OCI-LY1 (cell line): ENCODE results near the gene H6PD.
A peak's percentile ranks its signal among the peaks of the same experiment; 100 is the strongest.

ENCODE experiments used
- H2AFZ ChIP-seq: fragments of 200-600 bp; sonication (generic), shearing (Covaris generic); 2 replicates; pipeline ENCODE4 v1.6.0; 2014; ENCODE audit warnings: antibody characterized with exemption, mild to moderate bottlenecking, low read length
- H3F3A ChIP-seq: fragments of 200-600 bp; sonication (generic), shearing (Covaris generic); 2 replicates; pipeline ENCODE4 v1.6.0; 2014; ENCODE audit warnings: mild to moderate bottlenecking, antibody characterized with exemption, low read length, moderate library complexity; ENCODE audit not compliant: insufficient read depth
- H3K27ac ChIP-seq: fragments of 200-600 bp; sonication (generic); 2 replicates; pipeline ENCODE4 v1.5.1; 2014; ENCODE audit warnings: low read length, mixed run types, mild to moderate bottlenecking, low read depth; ENCODE audit not compliant: poor library complexity, severe bottlenecking
- H3K27me3 ChIP-seq: fragments of 200-600 bp; sonication (generic); 2 replicates; pipeline ENCODE4 v1.6.0; 2014; ENCODE audit warnings: antibody characterized with exemption, mild to moderate bottlenecking, low read length, moderate library complexity; ENCODE audit not compliant: insufficient read depth
- H3K36me3 ChIP-seq: fragments of 200-600 bp; sonication (generic); 2 replicates; pipeline ENCODE4 v1.6.1; 2014; ENCODE audit warnings: mild to moderate bottlenecking, antibody characterized with exemption, low read length, moderate library complexity, mixed read lengths; ENCODE audit not compliant: insufficient read depth
- H3K4me1 ChIP-seq: fragments of 200-600 bp; sonication (generic); 2 replicates; pipeline ENCODE4 v1.5.1; 2014; ENCODE audit warnings: mild to moderate bottlenecking, low read length, moderate library complexity; ENCODE audit not compliant: insufficient read depth, severe bottlenecking
- H3K4me2 ChIP-seq: fragments of 200-600 bp; sonication (generic), shearing (Covaris generic); 2 replicates; pipeline ENCODE4 v1.6.1; 2014; ENCODE audit warnings: low read length
- H3K4me3 ChIP-seq: fragments of 200-600 bp; sonication (generic); 2 replicates; pipeline ENCODE4 v1.5.1; 2014; ENCODE audit warnings: low read length, low read depth, mild to moderate bottlenecking, mixed read lengths; ENCODE audit not compliant: poor library complexity, severe bottlenecking
- H3K79me2 ChIP-seq: fragments of 200-600 bp; shearing (Covaris generic); 2 replicates; pipeline ENCODE4 v1.6.1; 2016; ENCODE audit warnings: mixed run types, low read length, mixed read lengths; ENCODE audit not compliant: insufficient read depth
- H3K9ac ChIP-seq: fragments of 200-600 bp; sonication (generic), shearing (Covaris generic); 2 replicates; pipeline ENCODE4 v1.6.1; 2014; ENCODE audit warnings: mild to moderate bottlenecking, low read length, mixed read lengths
- H3K9me2 ChIP-seq: fragments of 200-600 bp; sonication (generic), shearing (Covaris generic); 2 replicates; pipeline ENCODE4 v1.6.1; 2014; ENCODE audit warnings: low read depth, mild to moderate bottlenecking, low read length, mixed read lengths
- H3K9me3 ChIP-seq: fragments of 200-600 bp; shearing (Covaris generic); 2 replicates; pipeline ENCODE4 v1.6.1; 2014; ENCODE audit warnings: low read length, mixed read lengths
- H4K20me1 ChIP-seq: fragments of 200-600 bp; sonication (generic), shearing (Covaris generic); 2 replicates; pipeline ENCODE4 v1.6.0; 2016; ENCODE audit warnings: mild to moderate bottlenecking, low read length; ENCODE audit not compliant: insufficient read depth
- EZH2 ChIP-seq: fragments of 200-600 bp; sonication (generic), shearing (Covaris generic); IDR thresholded peaks from 2 replicates; pipeline ENCODE4 v1.8.0; 2017; ENCODE audit warnings: borderline replicate concordance, mixed run types, mild to moderate bottlenecking, antibody characterized with exemption, low read length, moderate library complexity, mixed read lengths
- TF ChIP-seq, protein P1 (sequence below): fragments of 200-600 bp; sonication (generic), shearing (Covaris generic); IDR thresholded peaks from 2 replicates; pipeline ENCODE4 v1.5.1; 2017; ENCODE audit warnings: mild to moderate bottlenecking, antibody characterized with exemption, low read length, moderate library complexity, mixed read lengths

The H6PD gene

DNA sequence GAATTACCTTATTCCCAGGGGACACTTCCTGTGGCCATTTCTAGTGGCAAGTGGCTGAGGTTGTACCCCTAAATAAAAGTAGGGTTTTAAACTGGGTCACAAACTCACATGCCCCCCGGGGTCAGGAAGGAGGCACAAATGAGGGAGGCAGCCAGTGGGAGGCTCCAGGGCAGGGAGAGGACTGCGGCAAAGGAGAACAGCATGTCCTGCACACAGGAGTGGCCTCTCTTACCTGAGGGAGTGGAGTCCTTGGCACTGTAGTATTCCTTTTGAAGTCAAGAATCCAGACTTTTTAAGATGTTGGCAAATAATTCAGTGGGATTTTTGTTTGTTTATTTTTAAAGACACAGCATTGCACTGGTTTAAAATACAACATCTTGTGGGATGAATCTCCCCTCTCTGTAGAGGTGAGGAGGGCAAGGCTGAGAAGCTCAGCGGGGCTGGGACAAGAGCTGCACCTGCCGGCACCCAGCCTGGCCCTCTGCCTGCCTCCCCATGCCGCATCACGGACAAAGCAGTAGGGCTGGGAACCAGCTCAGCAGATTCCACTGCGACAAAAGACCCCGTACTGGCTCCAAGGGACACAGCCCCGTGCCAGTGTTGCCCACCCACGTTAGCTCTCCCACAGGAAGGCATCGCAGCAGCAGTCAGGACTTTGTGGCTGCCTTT lies 80.3 kb downstream of the H6PD start:
- Histone ChIP-seq H3K9me2 (no peaks in the 10 kb centered on the region), H3K27me3 (no peaks in the 10 kb centered on the region), H2AFZ (no peak overlapping the region), H3K9me3 (no peaks in the 10 kb centered on the region), H3K9ac (no peak overlapping the region), H3K4me1 (peaks cover 44% of the 10 kb centered on the region), H3K4me3 (no peak overlapping the region), H3K79me2 (0 out of 2 replicates have a peak, but pooled peaks cover 3% of the 10 kb centered on the region), H3K27ac (peak overlapping the region; percentile 22), H3K4me2 (no peak overlapping the region; the same call in 1 of the 2 replicates), H4K20me1 (no peaks in the 10 kb centered on the region), H3K36me3 (no peaks in the 10 kb centered on the region), H3F3A (no peaks in the 10 kb centered on the region)
- TF ChIP-seq, protein P1, sequence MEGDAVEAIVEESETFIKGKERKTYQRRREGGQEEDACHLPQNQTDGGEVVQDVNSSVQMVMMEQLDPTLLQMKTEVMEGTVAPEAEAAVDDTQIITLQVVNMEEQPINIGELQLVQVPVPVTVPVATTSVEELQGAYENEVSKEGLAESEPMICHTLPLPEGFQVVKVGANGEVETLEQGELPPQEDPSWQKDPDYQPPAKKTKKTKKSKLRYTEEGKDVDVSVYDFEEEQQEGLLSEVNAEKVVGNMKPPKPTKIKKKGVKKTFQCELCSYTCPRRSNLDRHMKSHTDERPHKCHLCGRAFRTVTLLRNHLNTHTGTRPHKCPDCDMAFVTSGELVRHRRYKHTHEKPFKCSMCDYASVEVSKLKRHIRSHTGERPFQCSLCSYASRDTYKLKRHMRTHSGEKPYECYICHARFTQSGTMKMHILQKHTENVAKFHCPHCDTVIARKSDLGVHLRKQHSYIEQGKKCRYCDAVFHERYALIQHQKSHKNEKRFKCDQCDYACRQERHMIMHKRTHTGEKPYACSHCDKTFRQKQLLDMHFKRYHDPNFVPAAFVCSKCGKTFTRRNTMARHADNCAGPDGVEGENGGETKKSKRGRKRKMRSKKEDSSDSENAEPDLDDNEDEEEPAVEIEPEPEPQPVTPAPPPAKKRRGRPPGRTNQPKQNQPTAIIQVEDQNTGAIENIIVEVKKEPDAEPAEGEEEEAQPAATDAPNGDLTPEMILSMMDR, result no peak
- TF ChIP-seq EZH2, result no peak

DNA sequence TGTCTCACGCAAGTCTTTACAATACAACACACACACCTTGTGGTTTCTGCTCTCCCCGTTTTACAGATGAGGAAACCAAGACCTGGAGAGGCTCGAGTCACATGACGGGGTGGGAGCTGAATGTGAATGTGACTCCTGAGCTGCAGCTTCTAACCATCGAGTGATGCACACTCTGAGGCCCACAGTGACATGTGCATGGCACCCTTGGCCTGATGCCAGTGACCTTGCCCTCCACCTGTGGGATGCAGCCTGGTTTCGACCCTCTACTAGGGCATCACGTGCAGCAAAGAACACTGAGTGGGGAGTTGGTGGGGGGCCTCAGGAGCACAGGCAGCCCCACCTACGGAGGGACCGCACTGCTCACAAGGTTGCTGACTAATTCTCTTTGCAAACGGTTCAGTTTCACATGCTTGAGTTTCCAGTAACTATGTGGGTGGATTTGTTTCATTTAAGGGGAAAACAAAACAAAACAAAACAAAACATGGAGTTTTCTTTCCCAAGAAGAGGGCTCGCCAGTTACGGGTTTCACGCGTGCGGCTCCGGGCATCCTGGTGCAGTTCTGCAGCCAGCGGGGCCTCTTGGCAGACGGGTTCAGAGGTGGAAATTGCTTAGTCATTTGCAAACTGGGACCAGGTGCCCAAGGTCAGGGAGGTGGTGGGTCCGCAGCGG lies 81.0 kb downstream of the H6PD start:
- Histone ChIP-seq H3K27ac (peak overlapping the region; percentile 22), H3K9ac (no peak overlapping the region), H3K4me1 (peaks cover 51% of the 10 kb centered on the region), H3F3A (no peaks in the 10 kb centered on the region), H3K4me2 (no peak overlapping the region; the same call in 1 of the 2 replicates), H3K9me2 (no peaks in the 10 kb centered on the region), H3K36me3 (no peaks in the 10 kb centered on the region), H2AFZ (no peak overlapping the region), H3K79me2 (0 out of 2 replicates have a peak, but pooled peaks cover 2% of the 10 kb centered on the region), H4K20me1 (no peaks in the 10 kb centered on the region), H3K9me3 (no peaks in the 10 kb centered on the region), H3K27me3 (no peaks in the 10 kb centered on the region), H3K4me3 (no peak overlapping the region)
- no peak for TF ChIP-seq EZH2
- TF ChIP-seq, protein P1, result no peak

DNA sequence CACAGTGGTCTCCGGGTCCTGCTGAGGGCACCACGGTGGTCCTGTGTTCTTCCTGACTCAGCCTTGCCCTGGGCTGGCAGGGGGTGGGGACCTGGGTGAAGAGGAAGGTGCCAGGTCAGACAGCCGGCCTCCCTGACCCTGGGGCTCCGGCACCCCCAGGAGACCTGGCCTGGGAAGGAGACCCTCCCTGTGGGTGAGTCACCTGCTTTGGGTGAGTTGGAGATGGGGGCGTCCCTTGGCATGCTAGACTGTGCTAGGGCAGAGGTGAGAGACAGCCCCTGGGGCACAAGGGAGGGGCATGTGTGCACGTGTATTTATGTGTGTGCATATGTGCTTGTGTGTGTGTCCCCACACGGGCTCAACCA lies 81.5 kb downstream of the H6PD start:
- H4K20me1 ChIP-seq, result no peaks in the 10 kb centered on the region
- H3K4me2 ChIP-seq, result no peak overlapping the region
- no peaks in the 10 kb centered on the region for H3F3A ChIP-seq
- H3K4me3 ChIP-seq, result no peak overlapping the region
- no peaks in the 10 kb centered on the region for H3K36me3 ChIP-seq
- no peak overlapping the region for H3K9ac ChIP-seq
- no peak overlapping the region for H3K27ac ChIP-seq
- TF ChIP-seq, protein P1, result no peak
- TF ChIP-seq EZH2, result no peak
- H3K27me3 ChIP-seq, result no peaks in the 10 kb centered on the region
- no peaks in the 10 kb centered on the region for H3K9me2 ChIP-seq
- H2AFZ ChIP-seq, result no peak overlapping the region
- peaks cover 56% of the 10 kb centered on the region for H3K4me1 ChIP-seq
- H3K79me2 ChIP-seq, result no peaks in the 10 kb centered on the region
- no peaks in the 10 kb centered on the region for H3K9me3 ChIP-seq
